NCI-H524 (cell line): ENCODE data around the gene CHID1.

ENCODE experiments used
- DNase-seq, 2 experiments: peaks; one replicate each; lab custom pipeline; 2025; lab: John Stamatoyannopoulos, UW

Gene CHID1

GRCh38 chr11:836274-836673 is 74.3 kb downstream of the CHID1 start:
- no peak for DNase-seq

- DNase-seq, result no peak
These were observed 76.0 kb downstream of the CHID1 start for GRCh38 chr11:834371-835316.

GRCh38 chr11:833849-834311 is 76.7 kb downstream of the CHID1 start:
- no peak for DNase-seq

- DNase-seq, result no peak
These were observed 77.4 kb downstream of the CHID1 start for GRCh38 chr11:833114-833791.

- DNase-seq, result peak in 1 of 2 experiments; percentile 28
These were observed 78.0 kb downstream of the CHID1 start, which contains the start of gene CD151 for GRCh38 chr11:832529-833113. Gene CD151 (plus strand): TSS chr11:832952. CDS start chr11:836070, 3,118 bp downstream.

- DNase-seq, result no peak
These were observed 78.6 kb downstream of the CHID1 start for GRCh38 chr11:831961-832528.

- peak; percentile 25 to 49 for DNase-seq
These were observed 79.3 kb downstream of the CHID1 start for GRCh38 chr11:831118-831864.

- DNase-seq, result peak; percentile 64 to 80
These were observed 80.1 kb downstream of the CHID1 start for GRCh38 chr11:830295-831117.

- DNase-seq, result no peak
These were observed 80.7 kb downstream of the CHID1 start for GRCh38 chr11:829847-830294.

- no peak for DNase-seq
These were observed 81.3 kb downstream of the CHID1 start for GRCh38 chr11:829176-829846.

- DNase-seq, result no peak
These were observed 82.0 kb downstream of the CHID1 start for GRCh38 chr11:828506-829175.

- no peak for DNase-seq
These were observed 82.8 kb downstream of the CHID1 start, which contains the start of gene CRACR2B for GRCh38 chr11:827897-828192. Gene CRACR2B (plus strand): TSS chr11:827919. CDS start chr11:828608, 689 bp downstream.

- DNase-seq, result peak in 1 of 2 experiments; percentile 52
These were observed 83.3 kb downstream of the CHID1 start for GRCh38 chr11:827146-827896.

- DNase-seq, result no peak
These were observed 83.8 kb downstream of the CHID1 start for GRCh38 chr11:826836-827145.

- no peak for DNase-seq
These were observed 84.4 kb downstream of the CHID1 start for GRCh38 chr11:826227-826621.

- no peak for DNase-seq
These were observed 85.0 kb downstream of the CHID1 start for GRCh38 chr11:825366-826226.

GRCh38 chr11:824942-825341 is 85.7 kb downstream of the CHID1 start:
- no peak for DNase-seq
